ENCODE results near the gene PCNX2. TPM values are rescaled to one million over a fixed set of nuclear protein-coding genes. Genes with fewer than 3 reads are reported as not detected.
A peak's percentile ranks its signal among the peaks of the same experiment; 100 is the strongest.

PCNX2 gene
- total and polyA plus RNA-seq, 8 donors: 5.5 to 25.9 (median 8.7) TPM

GRCh38 chr1:233320023-233320422 is 24.5 kb upstream of the PCNX2 start:
- no peaks in the 10 kb centered on the region for H3K27me3 ChIP-seq
- no peak overlapping the region for H3K4me3 ChIP-seq
- no peaks in the 10 kb centered on the region for H3K36me3 ChIP-seq
- intact Hi-C loops (cut with DNase I): no loop called here
- ATAC-seq (no peak), DNase-seq (no peak), FAIRE-seq (no peak)
- TF ChIP-seq CTCF (IDR thresholded peaks at IDR 0.05): no peak
- peaks cover 6 to 23% (median 15%) of the 10 kb centered on the region in 3 donors for H3K4me1 ChIP-seq
- 87 to 89% methylated on average over 2 of the region's 2 CpGs for WGBS, 2 donors
- H3K27ac ChIP-seq: no peak overlapping the region
- H3K9me3 ChIP-seq: no peaks in the 10 kb centered on the region

- Histone ChIP-seq H3K27ac (no peak overlapping the region), H3K9me3 (no peaks in the 10 kb centered on the region), H3K4me3 (no peak overlapping the region), H3K36me3 (no peaks in the 10 kb centered on the region), H3K27me3 (no peaks in the 10 kb centered on the region), H3K4me1 (peaks cover 13 to 30% (median 21%) of the 10 kb centered on the region in 3 donors)
- intact Hi-C loops (cut with DNase I): no loop called here
- WGBS, 2 donors: 83 to 88% methylated on average over 6 of the region's 6 CpGs
- TF ChIP-seq CTCF (IDR thresholded peaks at IDR 0.05): no peak
- FAIRE-seq: no peak
- DNase-seq: no peak
- ATAC-seq: no peak
Observed at GRCh38 chr1:233319272-233319671, 23.7 kb upstream of the PCNX2 start.

GRCh38 chr1:233316473-233316872 is 20.9 kb upstream of the PCNX2 start:
- ATAC-seq: peak in 1 of 4 donors; percentile 17
- no peaks in the 10 kb centered on the region for H3K9me3 ChIP-seq
- H3K36me3 ChIP-seq: no peaks in the 10 kb centered on the region
- FAIRE-seq: no peak
- no peak for TF ChIP-seq CTCF (IDR thresholded peaks at IDR 0.05)
- no peaks in the 10 kb centered on the region for H3K27me3 ChIP-seq
- no peak for DNase-seq
- 11 to 14% methylated on average over 1 of the region's 1 CpG for WGBS, 2 donors
- intact Hi-C loops (cut with DNase I): no loop called here
- H3K4me1 ChIP-seq: peaks cover 13 to 24% (median 21%) of the 10 kb centered on the region in 3 donors
- H3K27ac ChIP-seq: peak overlapping the region in 2 of 4 donors; percentile 35 to 57
- no peak overlapping the region for H3K4me3 ChIP-seq

GRCh38 chr1:233315718-233316301 is 20.3 kb upstream of the PCNX2 start:
- Histone ChIP-seq H3K4me3 (no peak overlapping the region), H3K9me3 (no peaks in the 10 kb centered on the region), H3K36me3 (no peaks in the 10 kb centered on the region), H3K27ac (peak overlapping the region in 2 of 4 donors; percentile 35 to 57), H3K27me3 (no peaks in the 10 kb centered on the region), H3K4me1 (peaks cover 13 to 24% (median 21%) of the 10 kb centered on the region in 3 donors)
- intact Hi-C loops (cut with DNase I): no loop called here
- TF ChIP-seq CTCF (IDR thresholded peaks at IDR 0.05): no peak
- DNase-seq (peak in 1 of 6 donors; percentile 21), ATAC-seq (peak; percentile 74 to 85 (median 78)), FAIRE-seq (peak; percentile 26)
- WGBS, 2 donors: 13 to 20% methylated on average over 1 of the region's 1 CpG

GRCh38 chr1:233313434-233314155 is 18.1 kb upstream of the PCNX2 start:
- no peak for DNase-seq
- no peak for FAIRE-seq
- intact Hi-C loops (cut with DNase I): no loop called here
- no peak overlapping the region for H3K4me3 ChIP-seq
- ATAC-seq: no peak
- H3K36me3 ChIP-seq: no peaks in the 10 kb centered on the region
- 56 to 62% methylated on average over 4 of the region's 4 CpGs for WGBS, 2 donors
- H3K9me3 ChIP-seq: no peaks in the 10 kb centered on the region
- no peak overlapping the region for H3K27ac ChIP-seq
- no peaks in the 10 kb centered on the region for H3K27me3 ChIP-seq
- H3K4me1 ChIP-seq: peaks cover 13 to 24% (median 21%) of the 10 kb centered on the region in 3 donors
- TF ChIP-seq CTCF (IDR thresholded peaks at IDR 0.05): no peak
